Mesendoderm (in vitro differentiated cells): ENCODE measurements around the gene TGFBR3L.

ENCODE experiments used
- DNase-seq: peaks from one replicate; pipeline ENCODE4 v3.0.0; 2013
- H2AK5ac ChIP-seq: 2 replicates; pipeline ENCODE4 v1.6.1; 2013; ENCODE audit warnings: low read length, inconsistent platforms
- H2BK120ac ChIP-seq: 2 replicates; pipeline ENCODE4 v1.6.1; 2013; ENCODE audit warnings: low read depth, mild to moderate bottlenecking, low read length, moderate library complexity, mixed read lengths
- H2BK15ac ChIP-seq: replicated peaks from 2 replicates; pipeline ENCODE4 v1.6.1; 2013; ENCODE audit warnings: low read depth, mild to moderate bottlenecking, moderate library complexity
- H2BK5ac ChIP-seq: 2 replicates; pipeline ENCODE4 v1.6.1; 2013; ENCODE audit warnings: low read length, inconsistent platforms
- H3K18ac ChIP-seq: 2 replicates; pipeline ENCODE4 v1.6.1; 2013; ENCODE audit warnings: mild to moderate bottlenecking, low read length, mixed read lengths
- H3K23ac ChIP-seq: one replicate; pipeline ENCODE4 v1.6.1; 2013; ENCODE audit warnings: low read length
- H3K27ac ChIP-seq: 2 replicates; pipeline ENCODE4 v1.5.1; 2013; ENCODE audit warnings: low read depth, mild to moderate bottlenecking, inconsistent platforms, low read length, moderate library complexity
- H3K27me3 ChIP-seq: 2 replicates; pipeline ENCODE4 v1.6.1; 2013; ENCODE audit warnings: low read length, control low read depth, mild to moderate bottlenecking, inconsistent platforms; ENCODE audit not compliant: insufficient read depth, poor library complexity
- H3K36me3 ChIP-seq: 2 replicates; pipeline ENCODE4 v1.6.1; 2013; ENCODE audit warnings: low read length, inconsistent platforms; ENCODE audit not compliant: control insufficient read depth, insufficient read depth
- H3K4ac ChIP-seq: one replicate; pipeline ENCODE4 v1.6.1; 2013; ENCODE audit warnings: low read depth, mild to moderate bottlenecking, low read length, moderate library complexity
- H3K4me1 ChIP-seq: 2 replicates; pipeline ENCODE4 v1.6.1; 2013; ENCODE audit warnings: low read depth, low read length, inconsistent platforms; ENCODE audit not compliant: control insufficient read depth
- H3K4me2 ChIP-seq: 2 replicates; pipeline ENCODE4 v1.6.1; 2013; ENCODE audit warnings: low read length
- H3K4me3 ChIP-seq: 2 replicates; pipeline ENCODE4 v1.5.1; 2013; ENCODE audit warnings: mild to moderate bottlenecking, low read length
- H3K56ac ChIP-seq: one replicate; pipeline ENCODE4 v1.6.1; 2013; ENCODE audit warnings: low read length
- H3K79me1 ChIP-seq: 2 replicates; pipeline ENCODE4 v1.6.1; 2013; ENCODE audit warnings: low read length, inconsistent platforms
- H3K79me2 ChIP-seq: 2 replicates; pipeline ENCODE4 v1.6.1; 2013; ENCODE audit warnings: mild to moderate bottlenecking, low read length; ENCODE audit not compliant: control insufficient read depth, insufficient read depth
- H3K9ac ChIP-seq: 2 replicates; pipeline ENCODE4 v1.6.1; 2013; ENCODE audit warnings: low read length, inconsistent platforms
- H4K5ac ChIP-seq: one replicate; pipeline ENCODE4 v1.6.1; 2013; ENCODE audit warnings: low read length
- H4K8ac ChIP-seq: one replicate; pipeline ENCODE4 v1.6.1; 2013; ENCODE audit warnings: low read depth, mild to moderate bottlenecking, control low read depth, low read length, moderate library complexity
- WGBS: extraction: QIAGEN DNeasy Blood & Tissue Kit; methylation state at CpG from one replicate; pipeline ENCODE4 v1.1.7; 2013; ENCODE audit warnings: low lambda C conversion rate, missing lambda C conversion rate; ENCODE audit not compliant: insufficient coverage; ENCODE audit errors: extremely low coverage; 5-methylcytosine and 5-hydroxymethylcytosine counted together

The TGFBR3L gene

GRCh38 chr19:7943444-7944176 is 29.0 kb downstream of the TGFBR3L start, which contains the start of gene TIMM44:
Gene TIMM44 (minus strand): TSS chr19:7943666. CDS start chr19:7943651, 15 bp downstream.
- H3K79me1 ChIP-seq, result peaks cover 6% of the 10 kb centered on the region
- H4K5ac ChIP-seq, result no peak within 1 kb of the TSS
- peak within 1 kb of the TSS; percentile 11 for H3K18ac ChIP-seq
- no peaks in the 10 kb centered on the region for H3K27me3 ChIP-seq
- peak within 1 kb of the TSS; percentile 15 for H3K23ac ChIP-seq
- H3K4me2 ChIP-seq, result peak within 1 kb of the TSS; percentile 99
- no CpG with 5 or more reads among the region's 56 CpGs for WGBS
- no peak within 1 kb of the TSS for H4K8ac ChIP-seq
- H3K9ac ChIP-seq, result peak within 1 kb of the TSS; percentile 92
- H2BK15ac ChIP-seq, result no peak within 1 kb of the TSS
- H3K4me3 ChIP-seq, result peak within 1 kb of the TSS; percentile 84
- H2BK5ac ChIP-seq, result peak within 1 kb of the TSS; percentile 11
- no peaks in the 10 kb centered on the region for H3K4me1 ChIP-seq
- H3K56ac ChIP-seq, result peak within 1 kb of the TSS; percentile 97
- H2AK5ac ChIP-seq, result no peak within 1 kb of the TSS
- peak within 1 kb of the TSS; percentile 46 for H3K27ac ChIP-seq
- H3K79me2 ChIP-seq, result peaks cover 15% of the 10 kb centered on the region
- peaks cover 6% of the 10 kb centered on the region for H3K36me3 ChIP-seq
- peak; percentile 100 for DNase-seq
- no peak within 1 kb of the TSS for H2BK120ac ChIP-seq
- peak within 1 kb of the TSS; percentile 85 for H3K4ac ChIP-seq

DNA sequence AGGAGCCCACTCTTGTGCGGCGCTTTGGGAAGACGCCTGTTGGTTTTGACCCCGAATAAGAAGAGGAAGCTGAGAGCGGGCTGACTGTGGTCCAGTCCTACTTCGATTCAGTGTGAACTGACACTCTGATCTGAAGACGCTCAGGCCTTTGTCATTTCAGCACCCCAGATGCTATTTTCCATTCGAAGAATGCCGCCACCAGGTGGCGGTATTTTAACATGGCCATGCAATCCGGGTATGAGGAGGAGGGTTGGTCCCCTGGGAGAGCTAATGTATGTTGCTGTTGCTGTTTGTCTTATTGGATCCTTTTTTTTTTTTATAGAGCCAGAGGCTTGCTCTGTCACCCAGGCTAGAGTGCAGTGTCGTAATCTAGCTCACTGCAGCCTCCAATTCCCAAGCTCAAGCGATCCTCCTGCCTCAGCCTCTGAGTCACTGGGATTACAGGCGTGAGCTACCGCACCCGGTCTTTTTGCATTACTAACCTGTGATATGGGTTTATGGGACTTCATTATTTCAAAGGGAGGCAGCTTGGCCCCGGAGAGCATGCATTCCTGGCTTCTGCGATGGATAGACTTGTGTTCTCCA is 29.6 kb downstream of the TGFBR3L start:
- DNase-seq, result peak; percentile 96
- Histone ChIP-seq H3K79me2 (peaks cover 15% of the 10 kb centered on the region), H3K56ac (peak overlapping the region; percentile 85), H3K23ac (no peak overlapping the region), H4K5ac (no peak overlapping the region), H2BK15ac (no peak overlapping the region), H4K8ac (no peak overlapping the region), H3K27me3 (no peaks in the 10 kb centered on the region), H3K79me1 (peaks cover 6% of the 10 kb centered on the region), H3K9ac (peak overlapping the region; percentile 77), H3K4me2 (peak overlapping the region; percentile 99), H3K4ac (peak overlapping the region; percentile 26), H3K18ac (no peak overlapping the region), H3K36me3 (peaks cover 4% of the 10 kb centered on the region), H3K4me1 (no peaks in the 10 kb centered on the region), H3K27ac (peak overlapping the region; percentile 38), H2BK120ac (no peak overlapping the region), H3K4me3 (peak overlapping the region; percentile 66), H2BK5ac (no peak overlapping the region), H2AK5ac (no peak overlapping the region)
- no CpG with 5 or more reads among the region's 18 CpGs for WGBS

DNA sequence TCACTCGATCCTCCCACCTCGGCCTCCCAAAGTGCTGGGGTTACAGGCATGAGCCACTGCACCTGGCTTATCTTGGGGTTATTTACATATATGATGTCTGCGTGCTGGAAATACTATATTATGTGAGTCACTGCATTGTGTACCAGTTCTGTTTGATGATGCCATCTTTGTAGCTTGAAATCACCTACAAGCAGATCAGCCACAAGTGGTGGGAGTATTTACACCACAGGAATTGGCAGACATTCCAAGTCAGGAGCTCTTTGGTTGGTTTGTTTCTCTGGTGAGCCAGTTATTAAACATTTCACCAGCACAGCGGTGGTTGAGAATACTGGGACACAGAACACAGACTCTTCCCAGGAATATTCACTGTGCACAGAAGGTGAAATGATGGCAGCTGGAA is 33.3 kb downstream of the TGFBR3L start:
- no peak overlapping the region for H3K18ac ChIP-seq
- no peak for DNase-seq
- H3K56ac ChIP-seq, result no peak overlapping the region
- H3K4me3 ChIP-seq, result no peak overlapping the region
- no peaks in the 10 kb centered on the region for H3K79me1 ChIP-seq
- no peaks in the 10 kb centered on the region for H3K36me3 ChIP-seq
- no peak overlapping the region for H2BK15ac ChIP-seq
- no peak overlapping the region for H4K5ac ChIP-seq
- no peak overlapping the region for H2BK5ac ChIP-seq
- peaks cover 3% of the 10 kb centered on the region for H3K79me2 ChIP-seq
- H2BK120ac ChIP-seq, result no peak overlapping the region
- H3K27ac ChIP-seq, result no peak overlapping the region
- H3K9ac ChIP-seq, result no peak overlapping the region
- no CpG with 5 or more reads among the region's 4 CpGs for WGBS
- H2AK5ac ChIP-seq, result no peak overlapping the region
- H3K23ac ChIP-seq, result no peak overlapping the region
- no peaks in the 10 kb centered on the region for H3K27me3 ChIP-seq
- no peaks in the 10 kb centered on the region for H3K4me1 ChIP-seq
- no peak overlapping the region for H3K4ac ChIP-seq
- no peak overlapping the region for H4K8ac ChIP-seq
- H3K4me2 ChIP-seq, result no peak overlapping the region

DNA sequence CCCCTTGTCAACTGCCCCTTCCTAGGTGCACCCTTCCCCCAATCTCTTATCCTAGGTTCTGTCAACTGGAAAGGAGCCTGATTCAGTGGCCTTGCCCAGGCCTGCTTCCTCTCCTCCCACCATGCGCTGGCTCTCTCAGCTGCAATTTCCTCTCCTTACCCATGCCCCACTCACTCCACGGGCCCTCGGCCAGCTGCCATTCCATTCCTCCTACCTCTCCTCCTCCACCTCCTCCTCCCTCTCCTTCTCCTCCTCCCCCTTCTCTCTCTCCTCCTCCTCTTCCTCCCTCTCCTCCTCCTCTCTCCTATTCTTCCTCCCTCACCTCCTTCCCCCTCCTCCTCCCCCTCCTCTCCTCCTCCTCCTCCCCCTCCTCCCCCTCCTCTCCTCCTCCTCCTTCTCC is 38.4 kb downstream of the TGFBR3L start:
- H3K27me3 ChIP-seq, result no peaks in the 10 kb centered on the region
- H3K18ac ChIP-seq, result no peak overlapping the region
- no CpG with 5 or more reads among the region's 3 CpGs for WGBS
- H3K4me3 ChIP-seq, result no peak overlapping the region
- H3K9ac ChIP-seq, result no peak overlapping the region
- H3K27ac ChIP-seq, result no peak overlapping the region
- no peak overlapping the region for H4K8ac ChIP-seq
- no peak overlapping the region for H2BK5ac ChIP-seq
- H2AK5ac ChIP-seq, result no peak overlapping the region
- H3K36me3 ChIP-seq, result no peaks in the 10 kb centered on the region
- no peak overlapping the region for H3K56ac ChIP-seq
- peak; percentile 31 for DNase-seq
- no peaks in the 10 kb centered on the region for H3K79me1 ChIP-seq
- no peak overlapping the region for H4K5ac ChIP-seq
- no peaks in the 10 kb centered on the region for H3K79me2 ChIP-seq
- no peak overlapping the region for H3K23ac ChIP-seq
- no peak overlapping the region for H2BK15ac ChIP-seq
- H2BK120ac ChIP-seq, result no peak overlapping the region
- no peak overlapping the region for H3K4me2 ChIP-seq
- no peaks in the 10 kb centered on the region for H3K4me1 ChIP-seq
- H3K4ac ChIP-seq, result no peak overlapping the region

GRCh38 chr19:7953576-7953975 is 38.9 kb downstream of the TGFBR3L start:
- Histone ChIP-seq H3K4me3 (no peak overlapping the region), H3K79me2 (no peaks in the 10 kb centered on the region), H3K18ac (no peak overlapping the region), H3K27ac (no peak overlapping the region), H3K27me3 (no peaks in the 10 kb centered on the region), H3K36me3 (no peaks in the 10 kb centered on the region), H3K79me1 (no peaks in the 10 kb centered on the region), H3K4me2 (no peak overlapping the region), H2BK120ac (no peak overlapping the region), H3K56ac (no peak overlapping the region), H3K9ac (no peak overlapping the region), H4K8ac (no peak overlapping the region), H4K5ac (no peak overlapping the region), H2BK15ac (no peak overlapping the region), H2BK5ac (no peak overlapping the region), H2AK5ac (no peak overlapping the region), H3K23ac (no peak overlapping the region), H3K4ac (no peak overlapping the region), H3K4me1 (no peaks in the 10 kb centered on the region)
- no CpG with 5 or more reads among the region's 7 CpGs for WGBS
- DNase-seq, result peak; percentile 52
